H1 (cell line): ENCODE results near the gene TNFAIP8. TPM values are rescaled to one million over a fixed set of nuclear protein-coding genes. Genes with fewer than 3 reads are reported as not detected.

ENCODE experiments used
- CTCF ChIA-PET: fragments of 300-600 bp; sonication (Branson Sonifier 250); formaldehyde crosslinking; loops from one replicate; lab custom pipeline; 2021; ENCODE audit not compliant: partially characterized antibody; lab: Charles Lee
- POLR2A ChIA-PET: fragments of 300-600 bp; sonication (Branson Sonifier 250); formaldehyde crosslinking; loops from one replicate; lab custom pipeline; 2021; ENCODE audit warnings: inconsistent platforms; ENCODE audit not compliant: partially characterized antibody; lab: Charles Lee
- DNase-seq, 2 experiments: peaks; one replicate each; pipeline versions ENCODE4 v3.0.0 to v3.0.0-alpha.2; 2010 to 2022; ENCODE audit warnings: low spot score in 2 of 2, low read depth in 1 of 2, mixed read lengths in 1 of 2
- FAIRE-seq: peaks from 2 replicates; lab custom pipeline; 2011; peaks lifted over from hg19 to GRCh38; lab: Jason Lieb, UNC
- H2AFZ ChIP-seq: 2 replicates; pipeline ENCODE4 v1.8.1; 2012; ENCODE audit warnings: low read length, inconsistent platforms
- H2AK5ac ChIP-seq: 2 replicates; pipeline ENCODE4 v1.6.1; 2013; ENCODE audit warnings: low read depth, low read length
- H2BK120ac ChIP-seq: replicated peaks from 2 replicates; pipeline ENCODE3; 2013; ENCODE audit warnings: low read depth, low read length, inconsistent platforms
- H2BK12ac ChIP-seq: 2 replicates; pipeline ENCODE4 v1.6.1; 2013; ENCODE audit warnings: low read depth, low read length
- H2BK15ac ChIP-seq: 2 replicates; pipeline ENCODE4 v1.6.1; 2013; ENCODE audit warnings: low read length
- H2BK20ac ChIP-seq: 2 replicates; pipeline ENCODE4 v1.6.1; 2013; ENCODE audit warnings: low read length
- H2BK5ac ChIP-seq: 2 replicates; pipeline ENCODE4 v1.6.1; 2013; ENCODE audit warnings: low read depth, low read length
- H3K14ac ChIP-seq: 2 replicates; pipeline ENCODE4 v1.6.1; 2013; ENCODE audit warnings: inconsistent platforms; ENCODE audit not compliant: insufficient read length
- H3K18ac ChIP-seq: 2 replicates; pipeline ENCODE4 v1.6.1; 2013; ENCODE audit warnings: low read length; ENCODE audit errors: extremely low read depth
- H3K23ac ChIP-seq: 2 replicates; pipeline ENCODE4 v1.6.1; 2013; ENCODE audit warnings: inconsistent platforms; ENCODE audit not compliant: insufficient read length
- H3K23me2 ChIP-seq: 2 replicates; pipeline ENCODE4 v1.6.1; 2013; ENCODE audit warnings: low read depth, low read length
- H3K27ac ChIP-seq: 2 replicates; pipeline ENCODE4 v1.6.1; 2011; ENCODE audit warnings: low read depth, low read length, inconsistent platforms
- H3K27me3 ChIP-seq, 4 experiments: replicated peaks in 1 of 4; 1 replicate in 1 of 4; 2 replicates in 3 of 4; pipeline versions ENCODE4 v1.6.1 to v1.8.1; 2011 to 2013; ENCODE audit warnings: low read length in 3 of 4, mild to moderate bottlenecking in 3 of 4, inconsistent platforms in 2 of 4, mixed read lengths in 2 of 4, moderate library complexity in 1 of 4; ENCODE audit not compliant: control insufficient read depth in 3 of 4, insufficient read depth in 3 of 4; ENCODE audit errors: extremely low read depth in 1 of 4
- H3K36me3 ChIP-seq, 4 experiments: 2 replicates each; pipeline versions ENCODE4 v1.6.1 to v1.8.1; 2011 to 2013; ENCODE audit warnings: mild to moderate bottlenecking in 4 of 4, low read length in 3 of 4, moderate library complexity in 2 of 4, control low read depth in 1 of 4, inconsistent platforms in 1 of 4; ENCODE audit not compliant: insufficient read depth in 4 of 4, control insufficient read depth in 2 of 4
- H3K4ac ChIP-seq: replicated peaks from 2 replicates; pipeline ENCODE3; 2013; ENCODE audit warnings: low read length, low read depth, mixed read lengths, inconsistent platforms; ENCODE audit not compliant: insufficient read length
- H3K4me1 ChIP-seq, 4 experiments: replicated peaks in 1 of 4; 1 replicate in 1 of 4; 2 replicates in 3 of 4; pipeline versions ENCODE4 v1.6.1 to v1.8.1; 2011 to 2013; ENCODE audit warnings: low read length in 3 of 4, inconsistent platforms in 2 of 4, mixed read lengths in 1 of 4; ENCODE audit not compliant: insufficient read depth in 4 of 4, control insufficient read depth in 3 of 4
- H3K4me2 ChIP-seq, 2 experiments: 2 replicates each; pipeline versions ENCODE4 v1.6.1 to v1.8.1; 2011 to 2013; ENCODE audit warnings: low read depth in 2 of 2, low read length in 2 of 2, control low read depth in 1 of 2, inconsistent platforms in 1 of 2, mild to moderate bottlenecking in 1 of 2; ENCODE audit not compliant: insufficient read depth in 1 of 2
- H3K4me3 ChIP-seq, 4 experiments: fragments of 200-600, 300-600 bp in 1 of 4; sonication (generic), shearing (Covaris generic), sonication (Bioruptor Twin) in 1 of 4; 2 replicates each; pipeline versions ENCODE4 v1.5.1 to v1.8.1; 2011 to 2016; ENCODE audit warnings: low read length in 4 of 4, low read depth in 3 of 4, control low read depth in 2 of 4, inconsistent platforms in 2 of 4, mild to moderate bottlenecking in 2 of 4, mixed read lengths in 1 of 4, moderate library complexity in 1 of 4; ENCODE audit not compliant: insufficient read depth in 2 of 4; ENCODE audit errors: extremely low read depth in 1 of 4
- H3K56ac ChIP-seq: replicated peaks from 2 replicates; pipeline ENCODE3; 2013; ENCODE audit warnings: low read depth, mild to moderate bottlenecking, mixed read lengths, low read length, inconsistent platforms; ENCODE audit not compliant: insufficient read length
- H3K79me1 ChIP-seq: 2 replicates; pipeline ENCODE4 v1.6.1; 2013; ENCODE audit warnings: low read depth, low read length, control low read depth
- H3K79me2 ChIP-seq, 2 experiments: 2 replicates each; pipeline versions ENCODE4 v1.6.1 to v1.8.1; 2012 to 2013; ENCODE audit warnings: low read length in 2 of 2, mild to moderate bottlenecking in 2 of 2, inconsistent platforms in 1 of 2; ENCODE audit not compliant: insufficient read depth in 2 of 2, control insufficient read depth in 1 of 2
- H3K9ac ChIP-seq, 4 experiments: replicated peaks in 1 of 4; 1 replicate in 1 of 4; 2 replicates in 3 of 4; pipeline versions ENCODE4 v1.6.1 to v1.8.1; 2011 to 2013; ENCODE audit warnings: low read depth in 3 of 4, low read length in 3 of 4, control low read depth in 2 of 4, mild to moderate bottlenecking in 2 of 4, moderate library complexity in 2 of 4, inconsistent platforms in 1 of 4; ENCODE audit errors: extremely low read depth in 1 of 4
- H3K9me3 ChIP-seq, 2 experiments: 2 replicates each; pipeline versions ENCODE4 v1.6.1 to v1.8.1; 2012 to 2013; ENCODE audit warnings: mild to moderate bottlenecking in 2 of 2, moderate library complexity in 2 of 2, control low read depth in 1 of 2, inconsistent platforms in 1 of 2, low read depth in 1 of 2, low read length in 1 of 2, mixed read lengths in 1 of 2; ENCODE audit not compliant: insufficient read depth in 2 of 2
- H4K20me1 ChIP-seq, 2 experiments: replicated peaks in 1 of 2; 2 replicates each; pipeline versions ENCODE3 to v1.8.1; 2011 to 2013; ENCODE audit warnings: inconsistent platforms in 2 of 2, low read length in 2 of 2, mild to moderate bottlenecking in 1 of 2; ENCODE audit not compliant: insufficient read depth in 2 of 2, control insufficient read depth in 1 of 2
- H4K5ac ChIP-seq: 2 replicates; pipeline ENCODE4 v1.6.1; 2013; ENCODE audit warnings: low read length, low read depth, mixed read lengths, inconsistent platforms; ENCODE audit not compliant: insufficient read length
- H4K8ac ChIP-seq: 2 replicates; pipeline ENCODE4 v1.8.0; 2013; ENCODE audit warnings: mild to moderate bottlenecking, moderate library complexity, low read length, inconsistent platforms; ENCODE audit not compliant: insufficient read depth; ENCODE audit errors: extremely low read depth
- H4K91ac ChIP-seq: replicated peaks from 2 replicates; pipeline ENCODE3; 2013; ENCODE audit warnings: low read length, mixed read lengths, inconsistent platforms; ENCODE audit not compliant: insufficient read length
- CEBPB ChIP-seq: IDR thresholded peaks from 2 replicates; pipeline ENCODE4 v1.6.1; 2012; ENCODE audit warnings: low read depth, low read length
- CREB1 ChIP-seq: IDR thresholded peaks from 2 replicates; pipeline ENCODE4 v1.6.1; 2012; ENCODE audit warnings: inconsistent platforms
- EGR1 ChIP-seq: IDR thresholded peaks from 2 replicates; pipeline ENCODE4 v1.6.1; 2011; ENCODE audit warnings: low read depth, low read length, borderline replicate concordance
- EP300 ChIP-seq, 2 experiments: IDR thresholded peaks; 1 replicate in 1 of 2; 2 replicates in 1 of 2; pipeline ENCODE4 v1.6.1; 2011 to 2012; ENCODE audit warnings: low read depth in 2 of 2, low read length in 2 of 2, mild to moderate bottlenecking in 2 of 2, borderline replicate concordance in 1 of 2, inconsistent platforms in 1 of 2, moderate library complexity in 1 of 2
- KDM4A ChIP-seq: IDR thresholded peaks from one replicate; pipeline ENCODE4 v1.7.1; 2012; ENCODE audit warnings: low read depth, mild to moderate bottlenecking, moderate library complexity, low read length, inconsistent platforms; ENCODE audit not compliant: severe bottlenecking
- POLR2AphosphoS5 ChIP-seq: IDR thresholded peaks from 2 replicates; pipeline ENCODE4 v1.6.1; 2011; ENCODE audit warnings: low read depth, low read length
- RAD21 ChIP-seq, 2 experiments: IDR thresholded peaks in 1 of 2; conservative IDR thresholded peaks in 1 of 2; 2 replicates each; pipeline ENCODE4 v1.6.1; 2011; ENCODE audit warnings: low read depth in 2 of 2, low read length in 2 of 2, improper control_type of control experiment in 1 of 2, inconsistent platforms in 1 of 2, mild to moderate bottlenecking in 1 of 2, moderate library complexity in 1 of 2
- RNF2 ChIP-seq: fragments of 200-900, 300-1000 bp; sonication (generic); IDR thresholded peaks from 2 replicates; pipeline ENCODE4 v1.7.1; 2016; ENCODE audit warnings: borderline replicate concordance, low read depth, mild to moderate bottlenecking, antibody characterized with exemption, low read length; ENCODE audit not compliant: poor library complexity, severe bottlenecking; ENCODE audit errors: missing control alignments
- RXRA ChIP-seq: IDR thresholded peaks from 2 replicates; pipeline ENCODE4 v1.6.1; 2011; ENCODE audit warnings: low read depth, mild to moderate bottlenecking, low read length, moderate library complexity; ENCODE audit not compliant: insufficient read depth
- SIN3A ChIP-seq, 2 experiments: IDR thresholded peaks in 1 of 2; conservative IDR thresholded peaks in 1 of 2; 2 replicates each; pipeline ENCODE4 v1.6.1; 2011 to 2012; ENCODE audit warnings: low read length in 2 of 2, improper control_type of control experiment in 1 of 2, low read depth in 1 of 2, mild to moderate bottlenecking in 1 of 2
- SP2 ChIP-seq: IDR thresholded peaks from 2 replicates; pipeline ENCODE4 v1.6.1; 2012; ENCODE audit warnings: mild to moderate bottlenecking, low read length, inconsistent platforms
- YY1 ChIP-seq: IDR thresholded peaks from 2 replicates; pipeline ENCODE4 v1.6.1; 2011; ENCODE audit warnings: low read depth, mild to moderate bottlenecking, low read length
- WGBS, 2 experiments: shearing (Covaris generic) in 1 of 2; methylation state at CpG; one replicate each; pipeline versions ENCODE4 v1.1.6 to v1.1.7; 2013 to 2015; ENCODE audit warnings: low lambda C conversion rate in 2 of 2, mixed read lengths in 2 of 2, inconsistent platforms in 1 of 2, low coverage in 1 of 2, missing lambda C conversion rate in 1 of 2; ENCODE audit not compliant: insufficient replicate concordance in 2 of 2, insufficient coverage in 1 of 2, insufficient read length in 1 of 2; ENCODE audit errors: extremely low coverage in 1 of 2, missing lambda C conversion rate in 1 of 2; 5-methylcytosine and 5-hydroxymethylcytosine counted together
- polyA plus RNA-seq, 7 experiments: library from polyadenylated mRNA; depleted of rRNA in 3 of 7; stranded (reverse) in 5 of 7; unstranded in 2 of 7; fragments of >200 nt in 5 of 7; fragments of 200-250 nt in 2 of 7; gene quantifications; 1 replicate in 5 of 7; 2 replicates in 1 of 7; 4 replicates in 1 of 7; pipeline versions ENCODE4 v1.2.1 to v1.2.3, GENCODE V29; 2011 to 2013; ENCODE audit warnings: missing spikeins in 2 of 7, mixed read lengths in 2 of 7
- total RNA-seq: library from RNA; stranded (reverse); fragmentation: NEBNext Ultra II Directional; extraction: Animal tissue kit (Norgen Biotek cat#: 25700); gene quantifications from 2 replicates; pipeline ENCODE4 v1.2.1, GENCODE V29; 2021
- TF ChIP-seq, protein P1 (sequence below): IDR thresholded peaks from 2 replicates; pipeline ENCODE4 v1.6.1; 2011; ENCODE audit warnings: low read depth, mild to moderate bottlenecking, low read length; ENCODE audit not compliant: insufficient read depth

Gene TNFAIP8
- total and polyA plus RNA-seq, 2 of the 8 experiments (the other 6 are each of a cell fraction or from before 2014, with no cell fraction given): 12.4 to 19.3 TPM

GRCh38 chr5:119385136-119385535, 29.3 kb downstream of the TNFAIP8 start:
- Histone ChIP-seq H3K79me2 (no peaks in the 10 kb centered on the region; a peak in 1 of 4 replicates), H3K9me3 (no peaks in the 10 kb centered on the region), H2BK20ac (no peak overlapping the region), H3K4ac (no peak overlapping the region), H3K4me1 (peaks cover 0 to 9% (median 4%) of the 10 kb centered on the region in 4 experiments; a peak in 2 of 7 replicates), H3K27ac (no peak overlapping the region), H4K20me1 (peaks cover 0 to 1% of the 10 kb centered on the region in 2 experiments), H2AFZ (no peak overlapping the region), H3K23me2 (no peaks in the 10 kb centered on the region), H3K23ac (no peak overlapping the region), H3K4me3 (no peak overlapping the region), H4K91ac (no peak overlapping the region), H2BK15ac (no peak overlapping the region), H3K79me1 (0 out of 2 replicates have a peak, but pooled peaks cover 2% of the 10 kb centered on the region), H3K4me2 (no peak overlapping the region), H2AK5ac (no peak overlapping the region), H3K36me3 (no peaks in the 10 kb centered on the region), H4K5ac (no peak overlapping the region), H3K56ac (no peak overlapping the region), H2BK5ac (no peak overlapping the region), H4K8ac (no peak overlapping the region), H3K14ac (no peak overlapping the region), H3K18ac (no peak overlapping the region), H2BK12ac (no peak overlapping the region), H3K9ac (no peak overlapping the region), H2BK120ac (no peak overlapping the region), H3K27me3 (no peaks in the 10 kb centered on the region)
- POLR2A ChIA-PET: no interaction called here
- 80% methylated on average over 3 of the region's 3 CpGs; no CpG with 5 or more reads in 1 of the 2 experiments for WGBS, 2 experiments
- no peak for DNase-seq
- CTCF ChIA-PET: no interaction called here
- no peak for FAIRE-seq
- TF ChIP-seq CREB1: no peak
- TF ChIP-seq KDM4A: no peak
- no peak for TF ChIP-seq EP300 (IDR thresholded peaks at IDR 0.05; ENCODE audit: borderline replicate concordance in 1 of 2, low read depth in 2 of 2, low read length in 2 of 2)
- TF ChIP-seq RAD21 (IDR thresholded peaks at IDR 0.05 in 1 of 2, conservative IDR thresholded peaks at IDR 0.05 in 1 of 2; ENCODE audit: low read depth in 2 of 2, low read length in 2 of 2): no peak
- no peak for TF ChIP-seq EGR1
- TF ChIP-seq SP2: no peak
- no peak for TF ChIP-seq SIN3A (conservative IDR thresholded peaks at IDR 0.05 in 1 of 2, IDR thresholded peaks at IDR 0.05 in 1 of 2; ENCODE audit: low read depth in 1 of 2, low read length in 2 of 2)
- no peak for TF ChIP-seq RXRA
- TF ChIP-seq, protein P1, sequence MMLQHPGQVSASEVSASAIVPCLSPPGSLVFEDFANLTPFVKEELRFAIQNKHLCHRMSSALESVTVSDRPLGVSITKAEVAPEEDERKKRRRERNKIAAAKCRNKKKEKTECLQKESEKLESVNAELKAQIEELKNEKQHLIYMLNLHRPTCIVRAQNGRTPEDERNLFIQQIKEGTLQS: no peak
- TF ChIP-seq YY1: no peak
- TF ChIP-seq RNF2: no peak
- no peak for TF ChIP-seq CEBPB
- no peak for TF ChIP-seq POLR2AphosphoS5
